EL (cell line): ENCODE data around the gene ATP10A.
"Not testable (repeated sequence)": the region's sequence is repeated elsewhere in the genome, so short reads cannot be mapped to it uniquely, and the experiment has no call there.

Source experiments
- DNase-seq: peaks from one replicate; pipeline ENCODE4 v3.0.0-alpha.2; 2016

ATP10A gene

GRCh38 chr15:25789616-25789999 lies 73.5 kb downstream of the ATP10A start:
- DNase-seq, result no peak

- DNase-seq, result no peak
These were observed 73.9 kb downstream of the ATP10A start for GRCh38 chr15:25789211-25789610.

GRCh38 chr15:25787855-25788520 lies 75.1 kb downstream of the ATP10A start:
- peak; percentile 58 for DNase-seq

DNA sequence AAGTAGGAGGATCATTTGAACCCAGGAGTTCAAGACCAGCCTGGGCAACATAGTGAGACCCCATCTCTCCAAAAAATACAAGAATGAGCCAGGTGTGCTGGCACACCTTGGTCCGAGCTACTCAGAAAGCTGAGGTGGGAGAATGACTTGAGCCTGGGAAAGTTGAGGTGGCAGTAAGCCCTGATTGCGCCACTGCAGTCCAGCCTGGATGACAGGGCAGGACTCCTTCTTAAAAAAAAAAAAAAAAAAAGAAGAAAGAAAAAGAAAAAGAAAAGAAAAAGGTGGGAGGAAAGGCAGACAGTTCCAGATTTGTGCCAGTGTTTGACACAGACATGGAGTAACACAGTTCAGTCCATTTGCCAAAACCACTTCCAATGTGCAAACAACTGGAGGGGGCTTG lies 75.7 kb downstream of the ATP10A start:
- no peak for DNase-seq

DNA sequence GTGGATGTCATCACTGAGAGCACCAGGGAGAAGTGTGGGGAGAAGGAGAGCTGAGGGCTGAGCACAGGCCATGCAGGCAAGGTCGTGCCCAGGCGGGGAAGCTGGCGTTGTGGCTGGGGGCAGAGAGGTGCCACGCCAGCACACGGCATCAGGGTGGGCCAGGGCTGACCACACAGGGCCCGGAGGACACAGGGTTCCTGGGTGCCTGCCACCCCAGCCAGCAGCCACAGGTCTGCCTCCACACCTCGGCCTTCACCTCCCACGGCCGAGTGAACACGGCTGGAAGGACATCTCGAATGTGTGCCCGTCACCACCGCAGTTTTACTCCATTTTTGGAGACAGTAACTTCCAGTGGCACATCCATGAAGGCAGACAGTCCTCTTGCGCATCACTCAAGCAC lies 77.1 kb downstream of the ATP10A start:
- DNase-seq, result no peak

GRCh38 chr15:25785641-25786025 lies 77.5 kb downstream of the ATP10A start:
- no peak for DNase-seq

DNA sequence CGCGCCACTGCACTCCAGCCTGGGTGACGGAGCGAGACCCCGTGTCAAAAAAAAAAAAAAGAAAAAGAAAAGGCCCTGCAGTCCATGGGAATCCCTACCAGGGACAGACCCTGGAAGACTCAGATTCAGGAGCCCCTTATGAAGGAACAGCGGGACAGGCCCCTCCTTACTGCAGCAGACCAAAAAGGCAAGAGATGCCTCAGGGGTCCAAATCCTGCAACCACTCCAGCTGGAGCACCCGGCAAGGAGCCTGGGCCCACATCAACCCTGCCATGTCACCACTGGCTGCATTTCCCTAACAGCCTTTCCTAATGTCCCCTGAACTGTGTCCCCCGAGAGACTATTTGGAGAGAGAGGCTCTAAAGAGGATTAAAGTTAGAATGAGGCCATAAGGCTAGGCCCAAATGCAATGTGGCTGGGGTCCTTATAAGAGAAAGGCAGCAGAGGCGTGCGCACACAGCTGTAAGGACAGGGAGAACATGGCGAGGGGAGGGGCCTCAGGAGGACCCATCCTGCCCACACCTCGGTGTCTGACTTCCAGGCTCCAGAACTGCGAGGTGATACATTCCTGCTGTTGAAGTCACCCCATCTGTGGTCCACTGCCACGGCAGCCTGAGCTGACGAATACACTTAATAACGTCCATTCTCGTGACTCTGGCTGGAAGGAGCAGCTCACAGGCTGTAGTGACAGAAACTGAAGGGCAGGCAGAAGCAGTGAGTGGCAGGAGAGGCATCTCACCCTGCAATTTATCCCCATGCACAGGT lies 78.1 kb downstream of the ATP10A start:
- DNase-seq, result peak; percentile 93

- DNase-seq, result peak; percentile 49
These were observed 79.3 kb downstream of the ATP10A start for GRCh38 chr15:25783607-25784540.

- DNase-seq, result no peak
These were observed 80.0 kb downstream of the ATP10A start for GRCh38 chr15:25783134-25783533.

- no peak for DNase-seq
These were observed 82.5 kb downstream of the ATP10A start for GRCh38 chr15:25780479-25781255.

DNA sequence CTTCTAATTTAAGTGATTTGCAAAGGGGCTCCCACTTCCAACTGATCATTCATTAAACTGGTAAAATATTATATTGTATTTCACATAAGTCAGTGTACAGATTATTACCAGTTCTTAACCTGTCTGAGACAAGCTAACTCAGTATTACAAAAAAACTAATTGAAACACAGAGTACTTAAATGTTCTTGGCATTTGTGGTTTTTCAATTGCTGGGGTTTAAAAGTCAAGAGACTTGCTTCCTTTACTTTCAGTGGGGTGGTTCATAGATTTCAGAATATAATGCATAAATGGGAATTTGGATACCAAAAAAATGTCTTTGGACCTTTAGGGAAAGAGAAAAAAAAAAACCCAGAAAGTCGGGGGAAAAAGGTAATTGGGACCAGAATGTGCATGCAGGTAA lies 85.0 kb downstream of the ATP10A start:
- DNase-seq, result no peak

DNA sequence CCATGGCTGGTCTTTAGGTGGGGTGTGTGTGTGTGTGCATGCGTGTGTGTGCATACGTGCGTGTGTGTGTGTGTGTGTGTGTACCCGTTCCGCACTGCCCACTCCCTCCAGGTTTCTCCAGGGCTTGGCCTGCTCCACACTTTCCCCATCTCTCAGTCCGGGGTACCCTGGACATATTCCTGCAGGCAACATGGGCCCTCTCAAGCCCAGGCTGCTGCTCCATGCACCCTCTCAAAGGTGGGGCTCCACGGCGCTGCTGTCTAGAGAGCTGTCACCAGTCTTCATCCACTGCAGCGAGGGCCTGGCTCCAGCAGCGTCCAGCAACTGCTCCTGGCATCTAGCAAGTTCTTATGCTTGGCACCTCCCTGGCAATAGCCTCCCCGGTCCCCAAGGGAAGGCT lies 86.1 kb downstream of the ATP10A start:
- no peak for DNase-seq

DNA sequence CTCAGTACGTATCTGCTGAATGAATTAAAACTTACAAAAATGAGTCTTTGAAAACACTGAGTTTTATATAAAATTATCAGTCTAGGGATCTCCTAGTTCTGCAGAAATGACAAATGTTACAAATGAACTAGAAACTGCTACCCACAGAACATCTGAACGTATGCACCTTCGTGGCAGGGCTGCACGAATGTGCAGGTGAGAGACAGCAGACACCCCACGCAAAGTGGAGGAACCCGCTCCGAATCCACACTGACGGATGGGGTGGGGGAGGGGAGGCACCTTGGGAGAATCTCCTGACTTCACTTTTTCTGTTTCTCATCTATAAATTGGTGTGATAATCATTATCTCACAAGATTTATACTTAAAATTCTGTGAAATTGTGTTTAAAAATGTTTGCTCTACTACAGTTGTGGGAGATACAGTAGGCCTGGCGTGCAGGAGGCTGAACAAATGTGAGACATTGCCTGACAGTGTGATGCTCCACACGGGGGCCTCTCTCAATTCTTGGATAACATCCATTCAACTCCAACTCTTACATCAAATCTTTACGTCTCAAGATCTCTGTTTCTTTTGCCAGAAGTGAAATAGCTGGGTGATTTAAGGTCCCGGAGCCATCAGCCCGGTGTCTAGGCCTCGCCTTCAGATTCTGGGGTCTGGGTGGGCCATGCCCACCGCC lies 86.9 kb downstream of the ATP10A start:
- DNase-seq, result no peak

DNA sequence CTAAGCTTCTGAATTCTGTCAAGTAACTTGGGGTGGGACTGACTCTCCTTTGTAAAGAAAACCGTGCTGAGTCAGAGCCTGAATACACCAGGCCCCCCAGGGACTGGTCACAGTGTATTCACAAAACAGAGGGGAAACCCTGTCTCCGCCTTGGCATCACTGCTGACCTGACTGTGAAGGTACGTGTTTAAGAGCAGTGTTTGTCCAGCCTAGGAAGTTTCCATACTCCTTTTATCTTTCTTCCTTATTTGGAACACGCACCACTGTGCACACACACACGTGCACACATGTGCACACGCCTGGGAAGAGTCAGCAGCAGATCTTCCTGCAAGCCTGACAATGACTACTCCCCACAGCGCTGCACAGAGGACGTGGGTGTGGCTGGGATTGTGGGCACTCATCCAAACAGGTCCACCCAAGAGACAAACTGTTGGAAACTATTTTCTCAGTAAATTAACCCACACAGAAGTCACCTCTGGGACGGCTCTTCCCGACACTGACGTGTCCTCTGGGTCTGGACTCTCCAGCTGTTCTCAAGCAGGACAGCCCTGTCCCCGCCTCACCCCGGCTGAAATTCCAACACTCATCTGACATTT lies 87.7 kb downstream of the ATP10A start:
- DNase-seq, result peak; percentile 74

DNA sequence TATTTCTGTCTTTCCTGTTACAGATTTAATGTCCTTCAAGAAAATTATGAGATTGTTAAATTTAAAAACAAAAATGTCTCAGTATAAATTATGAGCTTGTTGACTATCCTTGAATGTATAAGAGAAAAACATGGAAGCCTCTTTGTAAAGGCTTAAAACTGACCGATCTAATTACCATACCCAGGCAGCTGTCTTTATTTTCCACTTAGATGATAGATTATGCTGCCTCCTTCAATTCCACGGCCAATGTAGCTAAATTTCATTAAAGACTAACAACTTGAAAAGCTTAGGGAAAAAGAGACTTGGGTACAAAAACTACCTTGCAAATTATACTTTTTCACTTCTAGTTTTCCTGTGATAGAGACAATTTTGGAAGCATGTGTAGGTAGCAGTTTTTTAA lies 88.3 kb downstream of the ATP10A start:
- DNase-seq, result no peak

DNA sequence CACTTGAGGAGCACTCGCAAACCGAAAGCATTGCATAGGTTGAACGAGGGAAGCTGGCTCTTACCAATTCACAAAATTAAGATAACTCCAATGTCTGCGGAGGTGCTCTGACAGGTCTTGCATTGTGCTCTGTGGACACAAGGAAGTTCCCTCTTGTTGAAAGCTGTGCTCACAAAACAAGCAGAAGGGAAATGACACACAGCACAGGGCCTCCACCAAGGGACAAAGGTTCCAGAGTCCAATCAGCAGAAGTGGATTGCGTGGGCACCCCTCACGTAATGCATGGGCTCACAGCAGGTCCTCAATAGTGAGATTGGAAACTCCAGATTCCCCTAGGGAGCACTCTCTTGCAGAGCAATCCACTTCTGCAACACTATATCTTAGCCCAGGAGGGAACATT lies 89.9 kb downstream of the ATP10A start:
- DNase-seq, result no peak

DNA sequence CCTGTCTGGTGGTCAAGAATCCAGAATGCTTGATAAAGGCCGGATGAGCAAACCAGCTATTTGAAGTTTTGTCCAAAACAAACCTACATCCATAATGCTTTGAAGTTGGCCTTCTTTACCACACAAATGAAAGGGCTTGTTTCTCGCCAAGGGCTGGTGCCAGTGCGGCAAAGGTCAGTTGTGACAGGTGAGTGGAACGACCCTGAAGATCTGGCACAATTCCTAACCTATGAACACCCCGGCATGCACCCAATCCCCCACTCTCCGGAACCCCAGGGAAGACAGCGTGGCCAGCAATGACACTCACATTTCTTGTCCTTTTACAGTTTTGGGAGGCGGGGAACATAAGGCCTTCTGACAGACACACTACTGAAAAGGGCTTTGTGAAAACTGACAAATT lies 90.6 kb downstream of the ATP10A start:
- no peak for DNase-seq

- DNase-seq, result not testable (repeated sequence)
These were observed 91.4 kb downstream of the ATP10A start for GRCh38 chr15:25771736-25772135.

GRCh38 chr15:25771338-25771706 lies 91.8 kb downstream of the ATP10A start:
- DNase-seq, result no peak

DNA sequence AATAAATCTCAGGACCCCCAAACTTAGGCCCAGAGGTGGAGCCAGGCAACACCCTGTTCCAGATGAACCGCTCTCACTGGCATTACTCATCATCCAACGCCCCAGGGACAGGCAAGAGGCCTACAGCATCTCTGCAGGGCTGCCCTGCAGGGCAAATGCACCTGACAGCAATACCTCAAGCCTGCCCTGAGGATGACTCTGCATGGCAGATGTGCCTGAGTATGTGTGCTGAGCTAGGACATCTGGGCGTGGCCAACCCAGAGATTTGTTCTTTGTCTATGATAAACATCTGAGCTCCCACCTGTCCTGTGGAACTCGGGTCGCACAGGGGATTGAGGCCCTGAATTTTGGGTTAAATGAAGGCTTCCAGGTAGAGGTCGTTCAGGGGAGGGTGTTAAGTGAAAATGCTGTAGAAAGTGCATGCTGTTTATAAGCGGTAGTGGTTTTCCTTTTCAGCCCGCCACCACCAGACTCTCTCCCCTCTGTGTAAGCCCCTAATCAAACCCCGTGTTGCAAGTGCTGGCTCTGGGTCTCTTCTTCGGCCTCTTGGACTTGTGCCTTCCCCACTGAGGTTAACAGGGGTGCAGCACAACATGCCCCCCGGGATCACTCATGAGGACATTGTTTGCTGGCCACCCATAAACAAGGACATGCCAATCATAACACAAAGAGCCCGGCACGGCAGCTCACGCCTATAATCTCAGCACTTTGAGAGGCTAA lies 92.3 kb downstream of the ATP10A start:
- DNase-seq, result no peak

DNA sequence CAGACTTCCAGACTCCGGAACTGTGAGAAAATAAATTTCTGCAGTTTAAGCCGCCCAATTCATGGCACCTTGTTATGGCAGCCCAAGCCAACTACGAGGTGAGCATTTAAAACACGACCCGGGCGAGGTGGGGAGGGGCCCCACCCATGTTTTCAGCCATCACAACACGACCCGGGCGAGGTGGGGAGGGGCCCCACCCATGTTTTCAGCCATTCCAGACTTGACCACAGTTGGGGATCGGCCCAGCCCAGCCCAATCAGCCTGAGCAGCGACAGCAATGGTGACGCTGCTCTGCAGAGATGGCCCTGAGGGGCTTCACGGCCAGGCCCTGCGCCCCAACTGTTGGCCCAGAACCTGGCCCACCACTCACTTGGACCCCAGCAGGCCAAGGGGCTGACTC lies 93.1 kb downstream of the ATP10A start:
- no peak for DNase-seq
